Caki2 (cell line): Measurements from ENCODE around the gene HAGHL. TPM values are rescaled to one million over a fixed set of nuclear protein-coding genes. Genes with fewer than 3 reads are reported as not detected.

Experiments used
- DNase-seq: peaks from one replicate; pipeline ENCODE4 v3.0.0-alpha.2; 2015; ENCODE audit warnings: low read depth
- in situ Hi-C: cut with HindIII; loops from 2 replicates; pipeline ENCODE4 v1.10.0; 2016; ENCODE audit warnings: low sequenced_read_pairs, low pct_unique_long_range_greater_than_20kb, mixed read lengths
- total RNA-seq: library from RNA; depleted of rRNA; stranded (reverse); fragments of >200 nt; shearing (Covaris generic); gene quantifications from 2 replicates; pipeline ENCODE4 v1.2.3, GENCODE V29; 2014; ENCODE audit warnings: low replicate concordance

Gene HAGHL
- total RNA-seq, 1 experiment from 2014 or later: 48.0 TPM

DNA sequence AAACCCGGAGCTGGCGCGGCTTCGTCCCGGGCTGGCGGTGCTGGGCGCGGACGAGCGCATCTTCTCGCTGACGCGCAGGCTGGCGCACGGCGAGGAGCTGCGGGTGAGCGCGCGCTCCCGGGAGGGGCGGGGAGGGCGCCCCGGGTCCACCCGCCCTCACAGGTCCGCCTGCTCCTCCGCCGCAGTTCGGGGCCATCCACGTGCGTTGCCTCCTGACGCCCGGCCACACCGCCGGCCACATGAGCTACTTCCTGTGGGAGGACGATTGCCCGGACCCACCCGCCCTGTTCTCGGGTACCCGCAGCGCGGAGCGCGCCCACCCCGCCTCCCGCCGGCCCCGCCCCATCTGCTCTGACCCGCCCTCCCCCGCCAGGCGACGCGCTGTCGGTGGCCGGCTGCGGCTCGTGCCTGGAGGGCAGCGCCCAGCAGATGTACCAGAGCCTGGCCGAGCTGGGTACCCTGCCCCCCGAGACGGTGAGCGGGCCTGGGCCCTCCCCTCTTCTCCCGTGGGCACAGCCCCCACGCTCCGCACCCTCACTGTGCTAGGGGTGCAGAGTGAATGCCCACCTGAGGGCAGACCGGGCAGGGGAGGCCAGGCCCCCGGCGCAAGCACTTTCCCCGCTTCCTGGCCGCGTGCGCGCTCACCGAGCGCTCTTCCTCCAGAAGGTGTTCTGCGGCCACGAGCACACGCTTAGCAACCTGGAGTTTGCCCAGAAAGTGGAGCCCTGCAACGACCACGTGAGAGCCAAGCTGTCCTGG lies 1.4 kb downstream of the HAGHL start:
- peak; percentile 98 for DNase-seq
- in situ Hi-C loops: no loop called here

DNA sequence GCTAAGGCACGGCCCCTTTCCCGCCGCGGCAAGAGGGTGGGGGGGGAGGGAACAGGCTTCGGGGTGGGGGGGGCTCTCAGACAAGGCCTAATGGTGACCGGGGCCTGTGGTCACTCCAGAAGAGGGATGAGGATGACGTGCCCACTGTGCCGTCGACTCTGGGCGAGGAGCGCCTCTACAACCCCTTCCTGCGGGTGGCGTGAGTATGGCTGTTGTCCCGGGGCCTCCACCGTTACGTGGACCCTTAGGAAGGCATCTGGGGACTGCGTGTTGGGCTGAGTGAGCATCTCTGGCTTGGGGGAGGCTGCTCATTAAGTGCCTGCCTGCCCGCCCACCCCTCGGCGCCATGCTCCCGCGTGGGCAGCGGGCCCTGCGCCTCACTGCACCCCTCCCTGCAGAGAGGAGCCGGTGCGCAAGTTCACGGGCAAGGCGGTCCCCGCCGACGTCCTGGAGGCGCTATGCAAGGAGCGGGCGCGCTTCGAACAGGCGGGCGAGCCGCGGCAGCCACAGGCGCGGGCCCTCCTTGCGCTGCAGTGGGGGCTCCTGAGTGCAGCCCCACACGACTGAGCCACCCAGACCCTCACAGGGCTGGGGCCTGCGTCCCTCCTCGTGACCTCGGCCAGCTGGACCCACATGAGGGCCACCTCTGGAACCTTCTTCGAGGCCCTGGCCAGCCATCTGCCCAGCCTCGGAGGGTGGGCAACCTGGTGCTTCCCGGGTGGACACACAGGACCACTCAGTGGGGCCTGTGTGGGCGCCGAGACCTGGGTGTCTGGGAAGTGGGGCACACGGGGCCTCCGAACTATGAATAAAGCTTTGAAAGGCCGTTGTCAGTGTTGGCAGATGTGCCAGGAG lies 2.2 kb downstream of the HAGHL start:
- DNase-seq: no peak
- in situ Hi-C loops: no loop called here

DNA sequence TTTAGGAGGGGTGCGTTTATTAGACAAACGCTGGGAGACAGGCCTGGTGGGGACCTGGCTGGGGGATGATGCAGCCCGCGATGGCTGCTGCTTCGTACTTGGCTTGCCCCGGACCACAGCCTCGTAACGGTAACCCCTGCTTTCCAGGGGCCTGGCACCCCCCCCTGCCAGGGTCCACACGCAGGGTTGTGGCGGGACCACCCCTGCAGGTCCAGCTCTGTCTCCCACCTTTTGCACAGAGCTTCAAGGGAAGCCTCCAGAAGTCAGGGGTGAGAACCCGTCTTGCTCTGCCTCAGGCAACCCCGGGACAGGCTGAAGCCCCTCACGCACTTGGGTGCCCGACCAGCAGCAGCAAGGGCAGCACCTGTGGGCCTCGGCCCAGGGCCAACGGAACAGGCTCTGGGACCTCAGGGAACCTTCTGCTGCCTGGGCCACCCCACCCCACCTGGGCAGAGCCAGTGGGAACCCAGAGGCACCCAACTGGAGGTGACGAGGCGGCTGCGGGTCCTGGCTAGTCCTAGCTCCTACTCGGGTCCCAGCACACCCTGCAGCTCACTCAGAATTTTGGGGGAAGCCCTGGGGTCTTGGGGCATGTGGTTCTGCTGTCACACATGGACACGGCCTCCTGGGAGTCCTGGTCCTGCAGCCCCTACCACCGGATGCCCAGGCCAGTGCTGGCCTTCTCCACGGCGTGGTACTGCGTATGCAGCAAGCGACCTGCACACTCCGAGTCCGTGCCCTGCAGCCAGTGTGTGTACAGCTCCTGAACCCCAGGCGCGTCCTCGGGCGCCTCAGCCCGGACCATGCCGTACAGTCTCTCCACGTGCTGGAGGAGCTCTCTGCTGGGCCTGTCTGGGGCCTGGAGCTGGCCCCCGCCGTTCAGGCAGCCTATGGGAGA lies 3.1 kb downstream of the HAGHL start:
- in situ Hi-C loops: no loop called here
- no peak for DNase-seq

DNA sequence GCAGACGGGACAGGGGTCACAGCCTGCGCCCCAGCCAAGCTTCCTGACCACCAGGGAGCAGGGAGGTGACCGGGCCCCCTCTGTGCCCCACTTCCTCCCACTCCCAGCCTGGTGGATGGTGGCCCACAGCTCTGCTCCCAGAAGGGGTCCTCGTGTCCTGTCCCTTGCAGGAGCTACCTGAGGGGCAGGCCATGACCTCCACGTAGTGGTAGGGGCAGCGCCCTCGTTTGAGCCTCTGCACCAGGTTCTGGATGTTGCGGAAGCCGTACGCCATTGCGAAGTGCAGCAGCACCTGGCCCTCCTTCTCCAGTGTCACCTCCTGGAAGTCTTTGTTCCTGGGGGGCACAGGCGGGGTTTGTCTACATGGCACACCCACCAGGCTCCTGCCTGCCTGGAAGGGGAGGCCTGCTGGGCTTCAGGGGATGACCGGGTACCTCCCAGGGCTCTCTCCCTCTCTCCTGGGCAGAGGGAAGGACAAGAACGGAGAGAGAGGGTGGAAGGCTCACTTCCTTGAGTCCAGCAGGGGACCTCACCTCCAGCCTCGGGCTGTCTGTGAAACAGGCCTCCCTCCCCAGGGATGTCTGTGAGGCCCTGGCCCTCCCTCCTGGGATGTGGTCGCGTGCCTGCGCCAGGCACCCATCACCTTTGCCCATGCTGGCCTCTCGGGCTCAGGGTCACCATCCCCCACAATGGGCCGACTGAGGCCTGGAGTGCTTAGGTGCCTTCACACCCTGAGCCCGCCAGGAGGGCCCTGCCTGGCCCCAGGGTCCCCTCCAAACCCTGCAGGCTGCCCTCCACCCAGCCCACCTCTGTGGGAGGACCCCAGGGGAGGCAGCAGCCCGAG lies 4.0 kb downstream of the HAGHL start:
- DNase-seq: no peak
- in situ Hi-C loops: no loop called here

DNA sequence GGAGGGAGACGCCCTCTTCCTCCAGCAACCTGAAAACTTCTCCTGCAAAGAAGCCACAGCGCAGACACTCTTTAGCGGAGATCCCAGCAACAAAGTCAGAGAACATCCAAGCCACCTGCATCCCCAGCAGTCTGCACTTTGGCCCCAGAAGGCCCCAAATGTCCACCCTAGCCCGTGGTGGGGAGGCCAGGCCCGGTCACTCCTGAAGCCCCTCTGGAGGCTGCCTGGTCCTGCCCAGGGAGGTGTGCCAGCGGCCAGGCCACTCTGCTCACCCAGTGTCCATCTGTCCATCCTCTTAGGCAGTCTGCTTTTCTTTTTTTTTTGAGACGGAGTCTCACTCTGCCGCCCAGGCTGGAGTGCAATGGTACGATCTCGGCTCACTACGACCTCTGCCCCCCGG lies 5.4 kb downstream of the HAGHL start:
- in situ Hi-C loops: no loop called here
- no peak for DNase-seq

DNA sequence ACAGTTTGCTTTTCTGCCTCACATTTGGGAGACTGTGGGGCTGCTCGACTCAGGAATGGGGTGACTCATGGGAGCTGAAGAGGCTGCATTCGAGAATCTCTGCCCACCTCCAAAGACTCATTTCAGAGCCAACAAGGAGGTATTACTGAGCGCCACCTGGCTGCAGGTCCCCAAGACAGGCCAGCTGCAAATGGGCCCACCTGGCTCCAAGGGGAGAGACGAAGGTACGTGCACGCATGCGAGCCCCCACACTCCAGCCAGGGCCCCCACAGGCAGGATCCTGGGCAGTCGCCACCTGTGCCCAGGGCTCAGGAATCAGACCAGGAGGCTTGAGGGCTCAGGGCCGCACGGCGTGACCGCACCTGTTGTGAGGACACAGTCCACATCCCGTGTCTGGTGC lies 6.0 kb downstream of the HAGHL start:
- no peak for DNase-seq
- in situ Hi-C loops: no loop called here

DNA sequence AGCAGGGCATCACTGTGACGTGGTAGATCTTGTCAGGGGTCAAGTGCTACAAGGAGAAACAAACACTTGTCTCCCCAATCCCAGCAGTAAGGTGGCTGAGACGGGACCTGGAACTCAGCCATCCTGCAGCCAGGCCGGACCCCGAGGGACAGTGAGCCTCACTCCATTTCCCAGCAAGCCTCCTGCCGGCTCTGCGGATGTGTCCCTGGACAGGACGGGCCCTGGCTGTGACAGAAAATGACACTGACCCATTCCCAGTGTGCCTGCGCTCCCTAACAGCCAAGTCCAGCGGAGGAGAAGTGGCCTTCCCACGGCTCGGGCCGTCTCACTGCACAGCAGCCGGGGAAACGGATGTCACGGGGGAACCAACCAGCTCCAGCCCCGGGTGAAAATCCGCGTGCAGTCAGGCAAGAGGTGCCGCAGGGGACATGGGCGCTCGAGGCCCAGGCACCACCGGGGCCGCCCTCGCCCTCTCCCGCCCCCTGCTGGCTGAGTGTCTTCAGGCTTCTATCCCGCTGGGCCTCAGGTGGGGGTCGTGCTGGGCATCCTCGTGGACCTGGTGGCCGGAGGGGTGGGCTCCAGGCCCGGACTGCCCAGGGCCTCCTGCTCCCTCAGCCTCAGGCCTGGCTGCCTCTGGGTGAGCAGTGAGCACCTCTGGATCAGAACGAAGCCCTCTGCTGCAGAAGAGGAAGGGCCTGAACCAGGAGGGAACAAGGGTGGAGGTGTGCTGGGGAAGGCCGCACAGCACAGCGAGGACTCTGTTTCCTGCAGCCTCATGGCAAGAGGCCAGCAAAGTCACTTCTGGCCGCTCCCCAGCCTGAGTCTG lies 6.7 kb downstream of the HAGHL start:
- DNase-seq: no peak

DNA sequence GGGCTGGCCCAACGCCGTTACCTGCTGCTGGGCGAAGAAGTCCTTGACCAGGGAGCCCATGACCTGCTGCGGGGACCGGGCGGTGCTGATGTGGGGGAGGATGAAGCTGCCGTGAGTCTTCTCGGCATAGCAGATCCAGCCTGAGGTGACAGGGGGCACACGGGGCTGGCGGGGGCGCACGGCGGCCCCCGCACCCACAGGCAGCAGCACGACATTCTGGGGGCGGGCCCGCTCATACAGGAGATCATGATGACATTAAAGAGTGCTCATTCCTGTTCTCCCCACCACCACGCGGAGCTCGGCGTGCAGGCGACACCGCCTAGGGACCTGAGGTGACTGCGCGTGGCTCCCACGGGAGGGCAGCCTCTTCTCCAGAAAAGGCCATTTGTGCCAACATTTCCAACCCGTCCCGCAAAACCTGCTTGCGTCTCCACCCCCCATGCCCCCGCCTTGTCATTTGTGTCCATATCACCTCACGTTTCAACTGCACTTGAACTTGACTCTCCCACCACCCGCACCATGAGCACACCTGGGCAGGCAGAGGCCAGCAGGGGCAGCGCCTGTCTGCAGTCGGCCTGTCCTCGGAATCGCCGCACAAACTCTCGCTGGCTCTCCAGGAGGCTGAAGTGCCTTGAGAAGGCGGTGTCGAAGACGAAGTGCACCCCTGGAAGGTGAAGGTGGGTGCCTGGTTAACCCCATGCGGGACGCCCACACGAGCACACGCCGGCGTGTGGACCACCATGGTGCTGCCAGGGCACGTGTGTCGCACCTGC lies 7.5 kb downstream of the HAGHL start:
- no peak for DNase-seq
- in situ Hi-C loops: no loop called here

More for the DNA sequence above, 6.7 kb downstream of the HAGHL start:
- in situ Hi-C loops: no loop called here

DNA sequence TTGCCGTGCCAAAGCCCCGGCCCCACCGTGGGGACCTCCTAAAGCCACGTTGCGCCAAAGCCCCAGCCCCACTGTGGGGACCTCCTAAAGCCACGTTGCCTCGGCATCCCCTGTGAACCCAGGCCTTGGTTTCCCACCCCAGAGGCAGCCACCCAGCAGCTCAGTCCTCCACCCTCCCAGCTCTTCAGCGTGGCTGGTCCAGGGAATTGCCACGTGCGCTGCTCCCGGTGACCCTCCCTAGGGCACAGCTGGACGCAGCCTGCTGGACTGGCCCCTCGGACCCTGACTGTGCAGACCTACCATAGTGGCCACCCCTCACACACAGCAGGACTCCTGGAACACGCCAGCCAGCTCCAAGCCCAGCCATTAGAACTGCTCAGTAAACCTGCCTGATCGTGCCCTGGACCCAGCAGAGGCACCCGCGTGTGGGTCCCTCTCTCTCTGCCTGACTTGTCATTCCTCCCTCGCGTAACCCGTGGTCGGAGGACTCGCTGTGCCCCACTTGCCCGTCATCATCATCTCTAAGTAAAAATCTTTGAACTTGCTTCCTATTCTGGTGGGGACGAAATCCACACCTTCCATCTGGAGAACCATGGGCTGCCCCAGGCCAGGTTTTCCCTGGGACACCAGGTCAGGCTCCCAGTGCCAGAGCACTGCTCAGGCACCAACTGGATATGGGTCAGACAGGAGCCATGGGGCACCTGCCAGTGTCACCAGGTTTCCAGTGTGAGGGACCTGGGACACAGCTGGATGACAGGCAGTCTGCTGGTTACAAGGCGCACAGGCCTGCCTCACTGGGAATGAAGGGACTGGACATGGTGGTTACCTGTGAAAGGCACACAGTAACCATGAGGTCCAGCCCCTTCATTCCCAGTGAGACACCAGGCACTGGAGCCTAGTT lies 8.3 kb downstream of the HAGHL start:
- DNase-seq: no peak
- in situ Hi-C loops: no loop called here

DNA sequence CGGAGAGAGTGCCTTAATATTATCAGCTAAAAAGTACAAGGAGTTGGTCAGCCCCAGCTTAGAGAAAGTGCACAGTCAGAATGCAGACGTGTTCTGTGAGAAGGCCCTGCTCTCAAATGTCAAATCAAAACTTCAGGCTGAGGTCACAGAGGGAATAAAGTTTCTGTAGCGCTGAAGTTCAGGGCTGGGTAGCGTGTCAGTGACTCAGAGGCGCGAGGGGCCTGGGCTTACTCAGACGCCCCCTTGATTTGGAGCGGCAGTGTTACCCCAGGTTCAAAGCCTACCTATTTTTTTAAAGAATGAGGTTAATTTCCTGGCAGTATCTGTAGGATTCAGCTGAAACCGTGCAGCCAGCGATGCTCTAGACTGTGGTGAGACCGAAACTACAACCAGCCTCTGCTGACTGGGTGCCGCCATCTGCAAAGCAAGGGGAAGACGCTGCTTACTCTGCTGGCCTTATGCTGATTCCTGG lies 9.1 kb downstream of the HAGHL start:
- DNase-seq: no peak
- in situ Hi-C loops: no loop called here

DNA sequence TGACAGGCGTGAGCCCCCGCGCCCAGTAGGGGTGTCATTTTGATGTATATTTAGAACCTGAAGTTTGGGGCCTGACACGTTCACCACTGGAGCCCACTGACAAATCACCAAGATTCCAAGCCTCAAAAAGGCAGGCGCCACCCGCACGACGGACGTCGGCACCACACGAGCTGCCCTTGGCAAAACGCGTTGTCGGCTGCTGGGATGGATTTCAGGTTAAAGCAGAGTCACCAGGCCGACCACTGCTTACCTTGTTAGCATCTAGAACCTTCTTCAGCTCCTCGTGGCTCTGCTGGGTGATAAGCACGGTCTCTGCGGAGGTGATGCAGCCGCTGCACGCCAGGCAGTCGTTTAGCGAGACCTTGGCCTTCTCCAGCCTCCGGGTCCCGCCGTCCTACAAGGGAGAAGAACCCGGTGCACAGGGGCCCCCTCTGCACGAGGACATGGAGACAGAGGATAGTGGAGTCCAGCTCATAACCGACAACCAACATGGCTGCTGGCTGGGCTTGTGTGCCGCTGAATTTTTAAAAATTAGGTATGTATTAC lies 10.1 kb downstream of the HAGHL start:
- no peak for DNase-seq
- in situ Hi-C loops: no loop called here

DNA sequence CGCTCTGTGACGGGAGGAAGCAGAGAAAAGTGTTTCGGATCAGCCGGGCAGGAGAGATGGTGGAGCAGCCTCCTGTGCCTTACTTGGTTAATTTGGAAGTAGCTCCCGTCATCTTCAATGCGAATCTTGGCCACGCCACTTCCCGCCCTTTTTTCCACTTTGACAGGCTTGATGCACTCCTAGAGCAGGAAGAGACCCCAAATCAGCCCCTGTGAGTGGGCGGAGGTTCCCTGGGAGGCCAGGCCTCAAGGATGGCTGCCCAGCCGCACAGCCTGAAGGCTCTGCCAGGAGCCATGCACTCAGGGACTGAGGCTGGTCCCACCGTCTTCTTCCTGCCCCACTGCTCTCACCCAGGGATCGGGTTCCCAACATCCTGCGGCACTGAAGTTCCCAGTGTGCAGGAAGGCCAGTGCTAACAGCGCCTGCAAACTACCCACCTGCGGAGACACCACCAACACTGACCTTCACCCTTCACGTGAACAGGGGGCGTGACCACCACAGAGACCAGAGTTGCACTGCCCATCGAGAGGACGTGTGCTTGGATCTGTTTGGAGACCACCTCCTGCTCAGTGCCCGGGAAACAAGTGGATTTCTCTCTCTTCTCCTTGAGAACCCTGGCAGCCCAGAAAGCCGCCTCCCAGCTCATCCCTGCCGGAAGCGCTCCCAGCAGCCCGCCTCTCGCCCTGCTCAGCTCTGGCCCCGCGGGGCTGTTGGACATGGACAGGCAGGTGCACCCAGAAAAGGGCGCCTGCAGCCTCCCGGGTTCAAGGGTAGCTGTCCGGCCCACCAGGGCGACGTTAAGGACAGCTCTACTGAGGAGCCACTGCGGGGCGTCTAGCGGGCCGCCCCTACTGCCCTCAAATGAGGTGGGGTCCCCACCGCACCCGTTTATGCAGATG lies 12.9 kb downstream of the HAGHL start:
- in situ Hi-C loops: no loop called here
- no peak for DNase-seq

DNA sequence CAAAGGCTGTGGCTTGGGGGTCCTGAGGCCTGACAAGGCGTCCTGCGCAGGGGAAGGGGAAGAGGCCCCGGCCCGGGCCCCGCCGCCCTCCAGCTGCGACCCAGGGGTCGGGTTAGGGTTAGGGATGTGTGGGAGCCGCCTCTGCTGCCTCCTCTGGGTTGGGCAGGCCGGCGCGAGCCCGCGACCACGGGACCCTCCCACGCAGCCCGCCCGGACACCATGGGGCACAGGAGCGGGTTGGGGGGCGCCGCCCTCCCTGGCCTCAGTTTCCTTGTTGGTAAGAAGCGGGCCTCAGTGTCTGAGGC lies 13.5 kb downstream of the HAGHL start:
- in situ Hi-C loops: no loop called here
- no peak for DNase-seq

DNA sequence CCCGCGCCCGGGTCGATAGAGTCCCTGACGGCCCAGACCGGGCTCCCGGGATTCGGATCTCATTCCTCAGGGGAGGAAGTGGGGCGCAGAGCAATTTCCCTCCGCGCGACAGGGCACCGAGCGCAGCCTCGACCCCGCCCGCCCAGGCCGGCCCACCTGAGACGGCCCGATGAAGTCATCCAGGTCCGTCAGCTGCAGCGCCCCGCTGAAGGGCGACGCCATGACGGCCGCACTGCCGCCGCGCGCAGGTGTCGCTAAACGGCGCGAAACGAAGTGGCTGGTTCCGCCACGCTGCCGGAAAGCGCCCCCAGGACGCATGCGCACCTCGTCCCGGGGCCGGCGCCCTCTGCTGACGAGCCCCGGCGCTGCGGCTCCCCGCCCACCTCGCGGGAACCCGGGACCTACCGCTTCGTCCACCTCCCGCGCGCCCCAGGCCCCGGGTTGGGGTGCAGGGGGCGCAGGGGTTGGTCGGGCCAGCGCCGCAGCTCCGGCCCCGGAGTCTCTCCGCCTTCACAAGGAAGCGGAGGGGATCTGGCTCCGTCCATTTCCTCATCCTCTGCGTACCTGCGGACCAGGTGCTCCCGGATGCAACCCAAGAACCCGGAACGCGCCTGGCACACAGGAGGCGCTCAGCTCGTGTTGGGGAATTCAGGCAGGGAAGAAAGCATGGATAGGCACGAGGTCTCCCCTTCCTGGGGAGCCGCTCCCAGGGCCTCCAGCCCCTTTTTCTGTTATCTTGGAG lies 14.0 kb downstream of the HAGHL start, which contains the start of gene CIAO3:
Gene CIAO3, minus strand, starts transcription at position 234 of the 742 bp plus-strand sequence. Its CDS starts 12 bp downstream, at position 222.
- in situ Hi-C loops: no loop called here
- peak; percentile 90 for DNase-seq
